SK-N-SH treated with all-trans-retinoic acid at 6 μM for 48 hours (cell line): ENCODE measurements around the gene COL4A2.

ENCODE experiments used
- ESRRG ChIP-seq: fragments of 250-450 bp; sonication (Bioruptor Pico); IDR thresholded peaks from 2 replicates; pipeline ENCODE4 v1.6.1; 2021; ENCODE audit warnings: mild to moderate bottlenecking
- GLIS3 ChIP-seq: fragments of 250-450 bp; sonication (Bioruptor Pico); IDR thresholded peaks from 2 replicates; pipeline ENCODE4 v1.5.0; 2020; ENCODE audit warnings: mild to moderate bottlenecking, moderate library complexity
- POU6F1 ChIP-seq: fragments of 250-450 bp; sonication (Bioruptor Pico); IDR thresholded peaks from 2 replicates; pipeline ENCODE4 v1.8.0; 2021; ENCODE audit warnings: low read depth, mild to moderate bottlenecking, moderate library complexity, borderline replicate concordance
- RARB ChIP-seq: fragments of 250-450 bp; sonication (Bioruptor Pico); IDR thresholded peaks from 2 replicates; pipeline ENCODE4 v1.8.0; 2021; ENCODE audit warnings: mild to moderate bottlenecking, moderate library complexity
- TOX ChIP-seq: fragments of 250-450 bp; sonication (Bioruptor Pico); IDR thresholded peaks from 2 replicates; pipeline ENCODE4 v1.8.0; 2021; ENCODE audit warnings: mild to moderate bottlenecking, moderate library complexity, borderline replicate concordance
- ZC3H10 ChIP-seq: fragments of 250-450 bp; sonication (Bioruptor Pico); IDR thresholded peaks from 2 replicates; pipeline ENCODE4 v1.5.1; 2021; ENCODE audit warnings: mild to moderate bottlenecking, moderate library complexity
- ZNF8 ChIP-seq: fragments of 450-650 bp; formaldehyde crosslinking; IDR thresholded peaks from 2 replicates; pipeline ENCODE4 v1.5.0; 2020; ENCODE audit warnings: mild to moderate bottlenecking, moderate library complexity
- TF ChIP-seq, protein P1 (sequence below): fragments of 250-450 bp; sonication (Bioruptor Pico); IDR thresholded peaks from 2 replicates; pipeline ENCODE4 v1.8.0; 2020; ENCODE audit warnings: mild to moderate bottlenecking, moderate library complexity, borderline replicate concordance

GRCh38 chr13:110420626-110421025, 113.5 kb downstream of the COL4A2 start:
- TF ChIP-seq, protein P1, sequence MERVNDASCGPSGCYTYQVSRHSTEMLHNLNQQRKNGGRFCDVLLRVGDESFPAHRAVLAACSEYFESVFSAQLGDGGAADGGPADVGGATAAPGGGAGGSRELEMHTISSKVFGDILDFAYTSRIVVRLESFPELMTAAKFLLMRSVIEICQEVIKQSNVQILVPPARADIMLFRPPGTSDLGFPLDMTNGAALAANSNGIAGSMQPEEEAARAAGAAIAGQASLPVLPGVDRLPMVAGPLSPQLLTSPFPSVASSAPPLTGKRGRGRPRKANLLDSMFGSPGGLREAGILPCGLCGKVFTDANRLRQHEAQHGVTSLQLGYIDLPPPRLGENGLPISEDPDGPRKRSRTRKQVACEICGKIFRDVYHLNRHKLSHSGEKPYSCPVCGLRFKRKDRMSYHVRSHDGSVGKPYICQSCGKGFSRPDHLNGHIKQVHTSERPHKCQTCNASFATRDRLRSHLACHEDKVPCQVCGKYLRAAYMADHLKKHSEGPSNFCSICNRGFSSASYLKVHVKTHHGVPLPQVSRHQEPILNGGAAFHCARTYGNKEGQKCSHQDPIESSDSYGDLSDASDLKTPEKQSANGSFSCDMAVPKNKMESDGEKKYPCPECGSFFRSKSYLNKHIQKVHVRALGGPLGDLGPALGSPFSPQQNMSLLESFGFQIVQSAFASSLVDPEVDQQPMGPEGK (CRISPR knock-in tag): no peak
- TF ChIP-seq TOX (CRISPR knock-in tag) (no peak), RARB (CRISPR knock-in tag) (no peak), GLIS3 (CRISPR knock-in tag) (no peak), POU6F1 (CRISPR knock-in tag) (no peak), ZNF8 (CRISPR knock-in tag) (no peak), ESRRG (no peak), ZC3H10 (CRISPR knock-in tag) (no peak)
